CD4-positive, alpha-beta T cell treated with Interleukin-4 for 4 hours (primary cell): ENCODE data around the gene CCP110.
"Not testable (repeated sequence)": the region's sequence is repeated elsewhere in the genome, so short reads cannot be mapped to it uniquely, and the experiment has no call there.

Experiments used
- DNase-seq: peaks from one replicate; pipeline ENCODE4 v3.0.0-alpha.2; 2020

The CCP110 gene

GRCh38 chr16:19513377-19514053 is 10.2 kb upstream of the CCP110 start:
- DNase-seq, result no peak

GRCh38 chr16:19515757-19516156 is 8.0 kb upstream of the CCP110 start:
- no peak for DNase-seq

- DNase-seq, result peak; percentile 36
Observed at GRCh38 chr16:19517424-19518089, 6.2 kb upstream of the CCP110 start.

GRCh38 chr16:19518388-19518787 is 5.4 kb upstream of the CCP110 start:
- no peak for DNase-seq

- peak; percentile 14 for DNase-seq
Observed at GRCh38 chr16:19520861-19521331, 2.8 kb upstream of the CCP110 start.

GRCh38 chr16:19521471-19522396 is 2.0 kb upstream of the CCP110 start, which contains the start of gene GDE1:
Gene GDE1, minus strand, starts transcription at chr16:19522098. Its CDS starts 134 bp downstream, at chr16:19521964.
- DNase-seq, result peak; percentile 91

- DNase-seq, result no peak
Observed at GRCh38 chr16:19522397-19522732, 1.4 kb upstream of the CCP110 start.

- DNase-seq, result no peak
Observed at GRCh38 chr16:19522760-19523159, 982 bp upstream of the CCP110 start.

- no peak for DNase-seq
Observed at GRCh38 chr16:19523184-19523558, 571 bp upstream of the CCP110 start.

- DNase-seq, result no peak
Observed at GRCh38 chr16:19524356-19524615, 544 bp downstream of the CCP110 start.

GRCh38 chr16:19524616-19525384 is 1.1 kb downstream of the CCP110 start:
- no peak for DNase-seq

GRCh38 chr16:19525385-19525723 is 1.6 kb downstream of the CCP110 start:
- no peak for DNase-seq

- DNase-seq, result no peak
Observed at GRCh38 chr16:19527161-19527560, 3.4 kb downstream of the CCP110 start.

- DNase-seq, result no peak
Observed at GRCh38 chr16:19528666-19529065, 4.9 kb downstream of the CCP110 start.

- no peak for DNase-seq
Observed at GRCh38 chr16:19532601-19533000, 8.9 kb downstream of the CCP110 start.

GRCh38 chr16:19540241-19540970 is 16.7 kb downstream of the CCP110 start:
- no peak for DNase-seq

- DNase-seq, result no peak
Observed at GRCh38 chr16:19542138-19542821, 18.5 kb downstream of the CCP110 start.

GRCh38 chr16:19543278-19543996 is 19.7 kb downstream of the CCP110 start:
- not testable (repeated sequence) for DNase-seq

GRCh38 chr16:19548144-19548543 is 24.4 kb downstream of the CCP110 start:
- no peak for DNase-seq

- no peak for DNase-seq
Observed at GRCh38 chr16:19549673-19550072, 25.9 kb downstream of the CCP110 start.
